Sigmoid colon (tissue), 7 donors: ENCODE measurements around the gene MINK1. TPM values are rescaled to one million over a fixed set of nuclear protein-coding genes. Genes with fewer than 3 reads are reported as not detected.

Experiments used
- DNase-seq: peaks from one replicate; pipeline ENCODE4 v3.0.0-alpha.2; 2019
- H3K27ac ChIP-seq, 4 donors: fragments of 200-600 bp; sonication (generic); one replicate each; pipeline ENCODE4 v1.5.1; 2016 to 2019; ENCODE audit warnings: mild to moderate bottlenecking in 1 of 4
- H3K27me3 ChIP-seq, 3 donors: fragments of 200-600 bp; sonication (generic); one replicate each; pipeline ENCODE4 v1.5.1; 2019; ENCODE audit warnings: mild to moderate bottlenecking in 1 of 3
- H3K36me3 ChIP-seq, 4 donors: fragments of 200-600 bp; sonication (generic); one replicate each; pipeline ENCODE4 v1.5.1; 2016 to 2019
- H3K4me1 ChIP-seq, 4 donors: fragments of 200-600 bp; sonication (generic); one replicate each; pipeline ENCODE4 v1.5.1; 2017 to 2019
- H3K4me3 ChIP-seq, 4 donors: fragments of 200-600 bp; sonication (generic); one replicate each; pipeline ENCODE4 v1.5.1; 2017 to 2019; ENCODE audit warnings: mild to moderate bottlenecking in 2 of 4, moderate library complexity in 1 of 4
- H3K9me3 ChIP-seq, 4 donors: fragments of 200-600 bp in 3 of 4; sonication (generic) in 3 of 4; one replicate each; pipeline versions ENCODE4 v1.5.1 to v1.6.1; 2013 to 2019
- EP300 ChIP-seq, 4 donors: sonication (generic); formaldehyde crosslinking; IDR thresholded peaks; one replicate each; pipeline ENCODE4 v1.6.1; 2017; ENCODE audit warnings: antibody characterized with exemption in 4 of 4
- POLR2A ChIP-seq, 2 donors: fragments of 450-650 bp; IDR thresholded peaks; one replicate each; pipeline ENCODE4 v1.6.1; 2016; ENCODE audit warnings: antibody characterized with exemption in 2 of 2, mild to moderate bottlenecking in 2 of 2, moderate library complexity in 2 of 2
- POLR2AphosphoS5 ChIP-seq, 4 donors: sonication (generic); formaldehyde crosslinking; IDR thresholded peaks; one replicate each; pipeline ENCODE4 v1.6.1; 2017; ENCODE audit warnings: antibody characterized with exemption in 4 of 4
- WGBS, 2 donors: extraction: QIAGEN DNeasy Blood & Tissue Kit; methylation state at CpG; one replicate each; pipeline ENCODE4 v1.1.7; 2013; 5-methylcytosine and 5-hydroxymethylcytosine counted together
- intact Hi-C: fragments of 100-400 bp; cut with DNase I; formaldehyde crosslinking; loops from one replicate; pipeline ENCODE4 v1.15.1; 2023
- polyA plus RNA-seq, 3 donors: library from polyadenylated mRNA; stranded (reverse); fragments of 200-250 nt; gene quantifications; one replicate each; pipeline ENCODE4 v1.2.3, GENCODE V29; 2013
- total RNA-seq, 4 donors: library from RNA; depleted of rRNA; stranded (reverse); fragments of >200 nt; gene quantifications; one replicate each; pipeline ENCODE4 v1.1.0, GENCODE V29; 2016
- TF ChIP-seq, protein P1 (sequence below), 4 experiments: fragments of 450-650 bp in 3 of 4; fragments of 200-600 bp in 1 of 4; IDR thresholded peaks; one replicate each; pipeline ENCODE4 v1.5.1; 2016 to 2019; ENCODE audit warnings: antibody characterized with exemption in 4 of 4, mild to moderate bottlenecking in 3 of 4, moderate library complexity in 2 of 4
- donor health status: healthy with polysubstance abuse.
- donor health status: Bipolar disorder and iron deficiency.
- donor health status: healthy.

Gene MINK1
- total and polyA plus RNA-seq, 7 donors = 17.1 to 117 (median 43.8) TPM

DNA sequence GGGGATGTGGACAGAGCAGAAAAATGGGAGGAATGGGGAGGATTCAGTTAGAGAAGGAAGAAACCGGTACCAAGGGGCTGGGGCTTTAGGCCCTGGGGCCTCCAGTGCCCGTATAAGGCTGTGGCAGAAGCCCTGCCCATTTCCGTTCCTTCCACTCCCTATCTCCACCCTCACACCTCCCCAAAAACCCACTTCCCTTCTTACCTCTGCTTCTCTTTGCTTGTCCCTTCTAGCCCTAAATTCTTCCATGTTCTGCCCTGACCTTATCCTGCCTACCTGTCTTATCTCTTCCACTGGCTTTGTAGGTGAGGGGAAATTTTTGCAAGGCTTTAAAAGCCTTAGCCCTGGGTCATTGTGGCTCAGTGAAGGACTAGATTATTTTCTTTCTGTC lies 111.0 kb downstream of the MINK1 start:
- WGBS, 2 donors = 15 to 48% methylated on average over 3 of the region's 3 CpGs
- H3K27ac ChIP-seq = peak overlapping the region; percentile 98 to 100 (median 99)
- peaks cover 16 to 48% (median 33%) of the 10 kb centered on the region in 4 donors for H3K36me3 ChIP-seq

DNA sequence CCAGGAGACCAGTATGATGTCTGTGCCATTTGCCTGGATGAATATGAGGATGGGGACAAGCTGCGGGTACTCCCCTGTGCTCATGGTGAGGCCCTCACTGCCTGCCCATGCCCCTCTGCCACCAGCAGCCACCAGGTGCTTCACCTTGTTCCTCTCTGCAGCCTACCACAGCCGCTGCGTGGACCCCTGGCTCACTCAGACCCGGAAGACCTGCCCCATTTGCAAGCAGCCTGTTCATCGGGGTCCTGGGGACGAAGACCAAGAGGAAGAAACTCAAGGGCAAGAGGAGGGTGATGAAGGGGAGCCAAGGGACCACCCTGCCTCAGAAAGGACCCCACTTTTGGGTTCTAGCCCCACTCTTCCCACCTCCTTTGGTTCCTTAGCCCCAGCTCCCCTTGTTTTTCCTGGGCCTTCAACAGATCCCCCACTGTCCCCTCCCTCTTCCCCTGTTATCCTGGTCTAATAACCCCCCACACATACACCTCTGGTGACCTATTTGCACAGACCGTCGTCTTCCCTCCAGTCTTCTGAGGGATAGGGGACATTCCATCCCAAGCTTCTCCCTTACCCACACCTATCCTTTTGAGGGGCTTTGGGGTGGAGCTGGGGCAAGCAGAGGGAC lies 111.5 kb downstream of the MINK1 start:
- H3K9me3 ChIP-seq = no peaks in the 10 kb centered on the region
- intact Hi-C loops = no loop called here
- H3K27me3 ChIP-seq = no peaks in the 10 kb centered on the region
- no peak for TF ChIP-seq EP300 (IDR thresholded peaks at IDR 0.05)
- TF ChIP-seq POLR2AphosphoS5 (IDR thresholded peaks at IDR 0.05) = no peak
- TF ChIP-seq, protein P1, sequence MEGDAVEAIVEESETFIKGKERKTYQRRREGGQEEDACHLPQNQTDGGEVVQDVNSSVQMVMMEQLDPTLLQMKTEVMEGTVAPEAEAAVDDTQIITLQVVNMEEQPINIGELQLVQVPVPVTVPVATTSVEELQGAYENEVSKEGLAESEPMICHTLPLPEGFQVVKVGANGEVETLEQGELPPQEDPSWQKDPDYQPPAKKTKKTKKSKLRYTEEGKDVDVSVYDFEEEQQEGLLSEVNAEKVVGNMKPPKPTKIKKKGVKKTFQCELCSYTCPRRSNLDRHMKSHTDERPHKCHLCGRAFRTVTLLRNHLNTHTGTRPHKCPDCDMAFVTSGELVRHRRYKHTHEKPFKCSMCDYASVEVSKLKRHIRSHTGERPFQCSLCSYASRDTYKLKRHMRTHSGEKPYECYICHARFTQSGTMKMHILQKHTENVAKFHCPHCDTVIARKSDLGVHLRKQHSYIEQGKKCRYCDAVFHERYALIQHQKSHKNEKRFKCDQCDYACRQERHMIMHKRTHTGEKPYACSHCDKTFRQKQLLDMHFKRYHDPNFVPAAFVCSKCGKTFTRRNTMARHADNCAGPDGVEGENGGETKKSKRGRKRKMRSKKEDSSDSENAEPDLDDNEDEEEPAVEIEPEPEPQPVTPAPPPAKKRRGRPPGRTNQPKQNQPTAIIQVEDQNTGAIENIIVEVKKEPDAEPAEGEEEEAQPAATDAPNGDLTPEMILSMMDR (IDR thresholded peaks at IDR 0.05) = no peak
- no peak for TF ChIP-seq POLR2A (IDR thresholded peaks at IDR 0.05)
- H3K4me3 ChIP-seq = peak overlapping the region in 1 of 4 donors; percentile 96
- H3K36me3 ChIP-seq = peaks cover 16 to 48% (median 33%) of the 10 kb centered on the region in 4 donors
- WGBS, 2 donors = 44 to 59% methylated on average over 8 of the region's 8 CpGs
- H3K27ac ChIP-seq = peak overlapping the region; percentile 98 to 100 (median 99)
- DNase-seq = no peak
- H3K4me1 ChIP-seq = peaks cover 0 to 56% (median 47%) of the 10 kb centered on the region in 4 donors

More for the DNA sequence above, 111.0 kb downstream of the MINK1 start:
- peaks cover 0 to 57% (median 48%) of the 10 kb centered on the region in 4 donors for H3K4me1 ChIP-seq
- H3K9me3 ChIP-seq = no peaks in the 10 kb centered on the region
- H3K4me3 ChIP-seq = no peak overlapping the region
- TF ChIP-seq POLR2A (IDR thresholded peaks at IDR 0.05) = no peak
- TF ChIP-seq, protein P1 (IDR thresholded peaks at IDR 0.05) = no peak
- TF ChIP-seq EP300 (IDR thresholded peaks at IDR 0.05) = no peak
- peak in 1 of 4 donors; percentile 34 for TF ChIP-seq POLR2AphosphoS5 (IDR thresholded peaks at IDR 0.05)
- H3K27me3 ChIP-seq = no peaks in the 10 kb centered on the region
- DNase-seq = no peak
- intact Hi-C loops = no loop called here

DNA sequence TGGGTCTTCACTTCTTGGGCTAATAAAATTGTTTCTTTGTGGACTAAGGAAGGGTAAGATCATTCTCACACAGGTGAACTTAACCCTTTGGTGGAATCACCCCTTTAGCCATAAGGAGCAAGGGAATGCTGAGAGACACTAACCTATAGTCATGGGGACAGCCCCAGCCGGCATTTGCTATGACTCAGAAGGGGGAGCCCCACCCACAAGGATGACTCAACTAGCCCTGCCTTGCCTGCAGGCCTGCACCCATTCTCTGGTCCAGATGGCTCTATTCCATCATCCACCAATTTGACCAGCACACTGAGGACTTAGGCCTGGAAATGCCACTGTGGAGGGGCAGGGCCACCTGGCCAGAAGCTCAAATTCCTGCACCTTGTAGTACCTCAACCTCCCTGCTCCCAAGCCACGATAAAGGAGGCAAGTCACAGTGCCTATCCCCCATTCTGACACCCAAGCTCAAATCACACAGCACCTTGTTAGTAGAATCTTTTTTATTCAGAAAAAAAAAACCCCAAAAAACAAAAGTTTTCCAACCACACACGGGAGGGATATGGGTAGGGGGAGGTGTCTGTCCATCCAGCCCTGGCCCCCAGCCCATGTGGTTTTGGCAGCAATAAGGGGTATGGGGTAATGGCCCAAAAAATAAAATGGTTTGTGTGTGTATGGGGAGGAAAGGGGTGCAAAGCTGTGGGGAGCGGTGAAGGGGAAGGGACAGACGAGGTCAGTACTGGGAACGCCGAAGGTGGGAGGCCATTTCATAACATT lies 112.2 kb downstream of the MINK1 start:
- DNase-seq = peak; percentile 93
- 33 to 44% methylated on average over 7 of the region's 7 CpGs for WGBS, 2 donors
- peaks cover 0 to 63% (median 50%) of the 10 kb centered on the region in 4 donors for H3K4me1 ChIP-seq
- intact Hi-C loops = no loop called here
- TF ChIP-seq EP300 (IDR thresholded peaks at IDR 0.05) (no peak), POLR2A (IDR thresholded peaks at IDR 0.05) (no peak), POLR2AphosphoS5 (IDR thresholded peaks at IDR 0.05) (peak; percentile 27 to 54 (median 44))
- TF ChIP-seq, protein P1 (IDR thresholded peaks at IDR 0.05) = no peak
- peaks cover 16 to 48% (median 33%) of the 10 kb centered on the region in 4 donors for H3K36me3 ChIP-seq
- peak overlapping the region in 3 of 4 donors; percentile 80 to 99 (median 96) for H3K4me3 ChIP-seq
- H3K27me3 ChIP-seq = no peaks in the 10 kb centered on the region
- H3K27ac ChIP-seq = peak overlapping the region; percentile 98 to 100 (median 99)
- no peaks in the 10 kb centered on the region for H3K9me3 ChIP-seq

DNA sequence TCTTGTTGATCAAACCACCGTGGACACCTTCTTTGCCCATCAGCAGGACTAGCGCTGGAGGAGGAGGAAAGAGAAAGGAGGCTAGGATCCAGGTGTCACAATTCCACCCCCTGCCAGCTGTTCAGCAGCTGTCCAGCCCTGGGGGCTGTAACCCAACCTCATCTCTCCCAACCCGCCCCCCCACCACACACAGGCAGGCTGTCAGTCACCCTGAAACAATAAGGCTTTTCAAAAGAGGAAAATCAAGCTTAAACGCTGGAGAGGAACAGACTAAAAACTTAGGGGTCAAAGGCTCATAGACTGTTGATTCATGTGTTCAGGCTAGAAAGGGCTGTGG lies 112.8 kb downstream of the MINK1 start:
- intact Hi-C loops = no loop called here
- H3K4me3 ChIP-seq = peak overlapping the region in 3 of 4 donors; percentile 80 to 99 (median 96)

More for the DNA sequence above, 112.8 kb downstream of the MINK1 start:
- no peaks in the 10 kb centered on the region for H3K27me3 ChIP-seq
- no peaks in the 10 kb centered on the region for H3K9me3 ChIP-seq
- H3K27ac ChIP-seq = peak overlapping the region; percentile 98 to 100 (median 99)
- DNase-seq = no peak
- TF ChIP-seq POLR2AphosphoS5 (IDR thresholded peaks at IDR 0.05) (no peak), EP300 (IDR thresholded peaks at IDR 0.05) (no peak), POLR2A (IDR thresholded peaks at IDR 0.05) (no peak)
- TF ChIP-seq, protein P1 (IDR thresholded peaks at IDR 0.05) = no peak
- peaks cover 16 to 48% (median 33%) of the 10 kb centered on the region in 4 donors for H3K36me3 ChIP-seq
- 15 to 30% methylated on average over 4 of the region's 4 CpGs for WGBS, 2 donors
- peaks cover 0 to 65% (median 54%) of the 10 kb centered on the region in 4 donors for H3K4me1 ChIP-seq
